Measurements from ENCODE around the gene KANK2. TPM values are rescaled to one million over a fixed set of nuclear protein-coding genes. Genes with fewer than 3 reads are reported as not detected.

Gene KANK2
- total RNA-seq, 1 donor from 2014 or later, result 23.0 TPM

DNA sequence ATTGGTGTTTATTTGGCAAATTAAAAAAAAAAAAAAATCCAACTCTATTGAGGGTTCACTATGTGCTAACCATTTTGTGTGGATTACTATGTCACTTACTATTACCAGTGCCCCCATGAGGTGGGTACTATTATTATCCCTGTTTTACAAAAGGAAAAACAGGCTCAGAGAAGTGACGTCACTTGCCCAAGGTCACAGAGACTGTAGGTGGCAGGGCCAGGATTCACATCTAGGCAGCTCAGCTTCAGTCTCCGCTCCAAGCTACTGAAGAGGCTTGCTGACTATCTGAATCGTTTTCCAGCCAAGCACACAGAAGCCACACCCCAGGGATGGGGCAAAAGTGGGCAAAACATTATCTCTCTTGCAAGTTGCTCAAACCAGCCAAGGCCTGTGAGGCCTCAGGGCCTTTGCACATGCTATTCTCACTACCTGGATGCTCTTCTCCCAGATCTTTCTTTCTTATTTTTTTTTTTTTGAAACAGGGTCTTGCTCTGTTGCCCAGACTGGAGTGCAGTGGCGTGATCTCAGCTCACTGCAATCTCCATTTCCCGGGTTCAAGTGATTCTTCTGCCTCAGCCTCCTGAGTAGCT, 37.2 kb upstream of the KANK2 start:
- Mint-ChIP-seq H3K36me3 (ENCODE audit: unreplicated experiment) (peaks cover 5% of the 10 kb centered on the region), H3K9me3 (ENCODE audit: unreplicated experiment) (peaks cover 4% of the 10 kb centered on the region), H3K4me1 (ENCODE audit: low read depth, unreplicated experiment) (no peaks in the 10 kb centered on the region), H3K27me3 (ENCODE audit: unreplicated experiment) (peaks cover 2% of the 10 kb centered on the region), H3K4me3 (ENCODE audit: unreplicated experiment) (no peak overlapping the region), H3K27ac (ENCODE audit: unreplicated experiment) (no peak overlapping the region)
- TF ChIP-seq, protein P1, sequence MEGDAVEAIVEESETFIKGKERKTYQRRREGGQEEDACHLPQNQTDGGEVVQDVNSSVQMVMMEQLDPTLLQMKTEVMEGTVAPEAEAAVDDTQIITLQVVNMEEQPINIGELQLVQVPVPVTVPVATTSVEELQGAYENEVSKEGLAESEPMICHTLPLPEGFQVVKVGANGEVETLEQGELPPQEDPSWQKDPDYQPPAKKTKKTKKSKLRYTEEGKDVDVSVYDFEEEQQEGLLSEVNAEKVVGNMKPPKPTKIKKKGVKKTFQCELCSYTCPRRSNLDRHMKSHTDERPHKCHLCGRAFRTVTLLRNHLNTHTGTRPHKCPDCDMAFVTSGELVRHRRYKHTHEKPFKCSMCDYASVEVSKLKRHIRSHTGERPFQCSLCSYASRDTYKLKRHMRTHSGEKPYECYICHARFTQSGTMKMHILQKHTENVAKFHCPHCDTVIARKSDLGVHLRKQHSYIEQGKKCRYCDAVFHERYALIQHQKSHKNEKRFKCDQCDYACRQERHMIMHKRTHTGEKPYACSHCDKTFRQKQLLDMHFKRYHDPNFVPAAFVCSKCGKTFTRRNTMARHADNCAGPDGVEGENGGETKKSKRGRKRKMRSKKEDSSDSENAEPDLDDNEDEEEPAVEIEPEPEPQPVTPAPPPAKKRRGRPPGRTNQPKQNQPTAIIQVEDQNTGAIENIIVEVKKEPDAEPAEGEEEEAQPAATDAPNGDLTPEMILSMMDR (IDR thresholded peaks at IDR 0.05; ENCODE audit: partially characterized antibody, unreplicated experiment), result no peak
- DNase-seq, result no peak

GRCh38 chr19:11233073-11233472, 35.7 kb upstream of the KANK2 start:
- Mint-ChIP-seq H3K4me1 (ENCODE audit: low read depth, unreplicated experiment) (peaks cover 2% of the 10 kb centered on the region), H3K4me3 (ENCODE audit: unreplicated experiment) (no peak overlapping the region), H3K36me3 (ENCODE audit: unreplicated experiment) (peaks cover 9% of the 10 kb centered on the region), H3K27ac (ENCODE audit: unreplicated experiment) (no peak overlapping the region), H3K9me3 (ENCODE audit: unreplicated experiment) (peaks cover 4% of the 10 kb centered on the region), H3K27me3 (ENCODE audit: unreplicated experiment) (no peaks in the 10 kb centered on the region)
- no peak for DNase-seq
- TF ChIP-seq, protein P1 (IDR thresholded peaks at IDR 0.05; ENCODE audit: partially characterized antibody, unreplicated experiment), result no peak

DNA sequence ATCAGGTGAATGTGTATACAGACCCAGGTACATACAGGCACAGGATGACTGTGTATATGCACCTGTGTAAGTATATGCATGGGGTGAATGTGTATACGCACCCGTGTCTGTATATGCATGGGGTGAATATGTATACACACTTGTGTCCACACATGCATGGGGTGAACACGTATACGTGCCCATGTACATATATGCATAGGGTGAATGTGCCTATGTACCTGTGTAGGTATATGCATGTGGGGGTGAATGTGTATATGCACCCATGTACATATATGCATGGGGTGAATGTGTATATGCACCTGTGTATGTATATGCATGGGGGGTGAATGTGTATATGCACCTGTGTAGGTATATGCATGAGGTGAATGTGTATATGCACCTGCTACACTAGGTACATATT, 35.2 kb upstream of the KANK2 start:
- Mint-ChIP-seq H3K27me3 (ENCODE audit: unreplicated experiment) (no peaks in the 10 kb centered on the region), H3K9me3 (ENCODE audit: unreplicated experiment) (peaks cover 4% of the 10 kb centered on the region), H3K27ac (ENCODE audit: unreplicated experiment) (no peak overlapping the region), H3K4me3 (ENCODE audit: unreplicated experiment) (no peak overlapping the region), H3K36me3 (ENCODE audit: unreplicated experiment) (peaks cover 9% of the 10 kb centered on the region), H3K4me1 (ENCODE audit: low read depth, unreplicated experiment) (peaks cover 2% of the 10 kb centered on the region)
- TF ChIP-seq, protein P1 (IDR thresholded peaks at IDR 0.05; ENCODE audit: partially characterized antibody, unreplicated experiment), result no peak
- DNase-seq, result no peak

- DNase-seq, result no peak
- H3K27me3 Mint-ChIP-seq (ENCODE audit: unreplicated experiment), result peaks cover 2% of the 10 kb centered on the region
- H3K27ac Mint-ChIP-seq (ENCODE audit: unreplicated experiment), result no peak overlapping the region
- H3K4me1 Mint-ChIP-seq (ENCODE audit: low read depth, unreplicated experiment), result peaks cover 2% of the 10 kb centered on the region
- H3K4me3 Mint-ChIP-seq (ENCODE audit: unreplicated experiment), result no peak overlapping the region
- H3K36me3 Mint-ChIP-seq (ENCODE audit: unreplicated experiment), result peaks cover 14% of the 10 kb centered on the region
- TF ChIP-seq, protein P1 (IDR thresholded peaks at IDR 0.05; ENCODE audit: partially characterized antibody, unreplicated experiment), result no peak
- H3K9me3 Mint-ChIP-seq (ENCODE audit: unreplicated experiment), result peaks cover 4% of the 10 kb centered on the region
Measured at GRCh38 chr19:11230621-11231386, 33.5 kb upstream of the KANK2 start.

All from glutamatergic neuron (in vitro differentiated cells).